GM21447 (cell line): ENCODE measurements around the gene SERPINF2.
"Not testable (repeated sequence)": the region's sequence is repeated elsewhere in the genome, so short reads cannot be mapped to it uniquely, and the experiment has no call there.

Source experiments
- ATAC-seq: cut with Tn5 transposase; IDR thresholded peaks from one replicate; pipeline ENCODE4 v1.9.1; 2021; ENCODE audit not compliant: unreplicated experiment

Gene SERPINF2

DNA sequence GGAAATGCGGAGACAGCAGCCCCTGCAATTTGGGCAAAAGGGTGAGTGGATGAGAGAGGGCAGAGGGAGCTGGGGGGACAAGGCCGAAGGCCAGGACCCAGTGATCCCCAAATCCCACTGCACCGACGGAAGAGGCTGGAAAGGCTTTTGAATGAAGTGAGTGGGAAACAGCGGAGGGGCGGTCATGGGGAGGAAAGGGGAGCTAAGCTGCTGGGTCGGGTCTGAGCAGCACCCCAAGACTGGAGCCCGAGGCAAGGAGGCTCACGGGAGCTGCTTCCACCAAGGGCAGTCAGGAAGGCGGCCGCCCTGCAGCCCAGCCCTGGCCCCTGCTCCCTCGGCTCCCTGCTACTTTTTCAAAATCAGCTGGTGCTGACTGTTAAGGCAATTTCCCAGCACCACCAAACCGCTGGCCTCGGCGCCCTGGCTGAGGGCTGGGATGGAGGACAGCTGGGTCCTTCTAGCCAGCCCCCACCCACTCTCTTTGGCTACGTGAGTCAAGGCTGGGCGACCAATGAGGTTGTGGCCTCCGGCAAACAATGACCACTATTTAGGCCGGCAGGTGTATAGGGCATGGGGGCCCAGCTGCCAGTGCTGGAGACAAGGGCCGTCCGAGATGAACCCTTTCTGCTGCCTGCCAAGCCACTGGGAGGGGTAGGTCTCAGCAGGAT lies 19.7 kb downstream of the SERPINF2 start:
- ATAC-seq = no peak

GRCh38 chr17:1762901-1763898 lies 20.5 kb downstream of the SERPINF2 start:
- ATAC-seq = no peak

DNA sequence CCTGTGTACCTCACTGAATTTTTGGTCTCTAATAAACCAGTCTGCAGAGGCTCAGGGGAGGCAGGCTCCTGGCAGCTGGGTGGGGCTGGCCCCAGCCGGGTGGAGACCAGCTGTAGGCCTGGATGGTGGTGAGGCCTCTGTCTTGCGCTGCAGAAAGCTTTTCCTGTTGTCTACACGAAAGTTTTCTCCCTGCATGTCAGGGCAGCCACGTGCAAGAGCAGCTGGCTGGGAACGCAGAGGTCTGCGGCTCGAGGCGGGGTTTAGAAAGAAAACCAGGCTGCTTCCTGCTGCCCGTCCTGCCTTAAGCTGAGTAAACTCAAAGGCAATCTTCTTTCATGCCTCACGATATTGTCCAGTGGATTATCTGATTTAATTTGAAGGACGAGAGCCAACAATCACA lies 21.6 kb downstream of the SERPINF2 start:
- no peak for ATAC-seq

DNA sequence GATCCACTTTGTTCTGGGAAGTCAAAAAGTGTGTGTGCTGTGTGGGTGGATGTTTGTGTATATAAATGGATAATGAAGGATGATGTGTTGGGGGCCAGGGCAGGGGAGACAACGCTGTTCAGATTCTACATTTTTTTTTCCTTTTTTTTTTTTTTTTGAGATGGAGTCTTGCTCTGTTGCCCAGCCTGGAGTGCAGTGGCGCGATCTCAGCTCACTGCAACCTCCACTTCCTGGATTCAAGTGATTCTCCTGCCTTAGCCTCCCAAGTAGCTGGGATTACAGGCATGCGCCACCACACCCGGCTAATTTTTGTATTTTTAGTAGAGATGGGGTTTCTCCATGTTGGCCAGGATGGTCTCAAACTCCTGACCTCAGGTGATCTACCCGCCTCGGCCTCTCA lies 22.0 kb downstream of the SERPINF2 start:
- not testable (repeated sequence) for ATAC-seq

DNA sequence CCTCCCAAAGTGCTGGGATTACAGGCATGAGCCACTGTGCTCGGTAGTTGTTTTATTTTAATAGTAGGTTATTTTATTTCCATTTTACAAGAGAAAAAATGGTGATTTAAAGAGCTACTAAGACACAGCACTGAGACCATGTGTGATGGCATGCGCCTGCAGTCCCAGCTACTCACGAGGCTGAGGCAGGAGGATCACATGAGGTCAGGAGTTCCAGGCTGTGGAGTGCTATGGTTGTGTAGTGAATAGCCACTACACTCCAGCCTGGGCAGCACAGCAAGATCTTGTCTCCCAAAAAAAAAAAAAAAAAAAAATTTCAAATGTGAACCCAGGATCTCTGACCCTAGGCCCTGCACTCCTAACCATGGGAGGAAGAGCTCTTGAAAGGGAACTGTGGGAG lies 22.9 kb downstream of the SERPINF2 start:
- no peak for ATAC-seq

- ATAC-seq = no peak
Measured at GRCh38 chr17:1766382-1767135, 23.9 kb downstream of the SERPINF2 start.

DNA sequence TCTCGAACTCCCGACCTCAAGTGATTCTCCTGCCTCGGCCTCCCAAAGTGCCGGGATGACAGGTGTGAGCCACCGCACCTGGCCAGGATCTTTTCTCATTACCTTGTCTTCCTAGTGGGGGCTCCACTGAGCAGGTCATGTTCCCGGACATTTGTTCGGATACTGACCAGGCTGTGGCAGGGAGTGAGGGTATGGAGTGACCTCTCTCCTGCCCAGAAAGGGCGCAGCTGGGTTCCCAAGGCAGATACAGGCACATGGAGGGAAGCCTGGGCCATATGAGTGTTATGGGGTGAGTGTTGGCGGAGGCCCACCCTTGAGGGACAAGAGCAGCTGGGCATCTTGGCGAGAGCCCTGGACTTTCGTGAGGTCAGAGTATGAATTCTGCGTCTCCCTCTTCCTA lies 24.7 kb downstream of the SERPINF2 start:
- no peak for ATAC-seq

- ATAC-seq = no peak
Measured at GRCh38 chr17:1769822-1770477, 27.3 kb downstream of the SERPINF2 start.

DNA sequence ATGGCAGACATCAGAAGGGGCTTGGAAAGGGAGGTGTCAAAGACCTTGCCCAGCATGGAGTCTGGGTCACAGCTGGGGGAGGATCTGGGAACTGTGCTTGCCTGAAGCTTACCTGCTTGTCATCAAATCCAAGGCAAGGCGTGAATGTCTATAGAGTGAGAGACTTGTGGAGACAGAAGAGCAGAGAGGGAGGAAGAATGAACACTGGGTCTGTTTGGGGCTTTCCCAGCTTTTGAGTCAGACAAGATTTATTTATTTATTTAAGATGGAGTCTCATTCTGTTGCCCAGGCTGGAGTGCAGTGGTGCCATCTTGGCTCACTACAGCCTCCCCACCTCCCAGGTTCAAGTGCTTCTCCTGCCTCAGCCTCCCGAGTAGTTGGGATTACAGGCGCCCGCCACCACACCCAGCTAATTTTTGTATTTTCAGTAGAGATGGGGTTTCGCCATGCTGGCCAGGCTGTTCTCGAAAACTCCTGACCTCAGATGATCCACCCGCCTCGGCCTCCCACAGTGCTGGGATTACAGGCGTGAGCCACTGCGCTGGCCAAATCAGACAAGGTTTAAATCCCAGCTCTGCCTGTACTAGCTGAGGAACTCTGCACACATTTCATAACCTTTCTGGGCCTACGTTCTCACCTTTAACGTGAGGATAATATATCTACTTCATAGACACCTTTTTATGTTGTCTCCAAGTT lies 30.5 kb downstream of the SERPINF2 start:
- not testable (repeated sequence) for ATAC-seq

GRCh38 chr17:1773696-1774181 lies 31.1 kb downstream of the SERPINF2 start:
- ATAC-seq = no peak

DNA sequence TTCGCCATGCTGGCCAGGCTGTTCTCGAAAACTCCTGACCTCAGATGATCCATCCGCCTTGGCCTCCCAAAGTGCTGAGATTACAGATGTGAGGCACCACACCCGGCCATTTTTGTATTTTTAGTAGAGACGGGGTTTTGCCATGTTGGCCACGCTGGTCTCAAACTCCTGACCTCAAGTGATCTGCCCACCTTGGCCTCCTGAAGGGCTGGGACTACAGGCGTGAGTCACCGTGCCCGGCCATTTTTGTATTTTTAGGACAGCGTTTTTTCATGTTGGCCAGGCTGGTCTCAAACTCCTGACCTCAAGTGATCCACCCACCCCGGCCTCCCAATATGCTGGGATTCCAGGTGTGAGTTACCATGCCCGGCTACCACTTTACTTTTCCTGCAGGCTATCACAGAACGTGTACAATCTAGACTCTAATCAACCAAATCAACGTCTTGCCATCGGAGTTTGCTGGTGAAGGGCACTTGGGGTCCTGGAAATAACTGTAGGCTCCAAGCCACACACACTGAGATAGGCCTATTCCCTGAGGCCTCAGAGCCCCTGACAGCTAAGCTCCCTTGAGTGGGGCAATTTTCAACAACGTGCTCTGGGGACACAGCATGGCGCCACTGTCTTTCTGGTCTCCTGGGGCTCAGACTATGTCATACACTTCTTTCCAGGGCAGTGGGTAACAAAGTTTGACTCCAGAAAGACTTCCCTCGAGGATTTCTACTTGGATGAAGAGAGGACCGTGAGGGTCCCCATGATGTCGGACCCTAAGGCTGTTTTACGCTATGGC lies 31.9 kb downstream of the SERPINF2 start:
- ATAC-seq = no peak

- no peak for ATAC-seq
Measured at GRCh38 chr17:1776328-1776727, 33.7 kb downstream of the SERPINF2 start.

DNA sequence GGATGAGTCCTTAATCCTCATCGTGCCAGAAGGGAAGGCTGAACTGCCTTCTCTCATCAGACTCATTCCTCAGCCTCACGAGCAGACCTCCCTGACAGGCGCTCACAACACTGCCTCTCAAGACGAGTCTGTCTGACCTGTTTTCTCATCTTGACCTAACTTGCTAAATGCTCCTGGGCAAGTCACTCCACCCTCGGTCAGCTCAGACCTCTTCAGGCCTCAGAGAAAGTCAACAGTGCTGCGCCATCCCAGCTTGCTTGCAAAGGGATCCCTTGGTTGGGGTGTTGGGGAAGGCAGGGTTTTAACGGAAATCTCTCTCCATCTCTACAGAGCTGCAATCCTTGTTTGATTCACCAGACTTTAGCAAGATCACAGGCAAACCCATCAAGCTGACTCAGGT lies 34.2 kb downstream of the SERPINF2 start:
- no peak for ATAC-seq

DNA sequence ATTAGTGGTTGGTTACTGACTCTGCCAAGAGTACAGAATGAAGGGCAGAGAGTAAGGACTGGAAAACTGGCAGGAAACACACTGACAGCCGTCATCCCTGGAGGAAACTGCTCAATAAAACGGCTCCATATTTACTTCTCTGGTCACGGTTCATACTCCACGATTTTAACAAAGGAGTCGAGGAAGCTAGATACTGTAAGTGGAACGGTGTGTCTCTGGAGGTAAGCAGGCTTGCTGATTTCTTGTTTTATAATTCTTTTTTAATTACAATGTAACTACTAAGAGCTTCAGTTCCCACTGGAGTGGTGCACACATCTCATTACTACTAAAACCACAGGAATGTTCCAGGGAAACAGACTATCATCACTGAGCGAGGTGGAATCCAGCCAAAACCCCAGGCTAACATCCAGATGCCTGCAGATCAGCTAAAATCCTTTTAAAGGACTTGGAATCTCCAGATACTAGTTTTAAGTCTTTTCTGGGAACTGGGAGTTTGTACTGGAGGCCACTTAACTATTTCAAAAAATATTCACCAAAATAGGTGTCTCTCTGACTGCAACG lies 37.0 kb downstream of the SERPINF2 start:
- ATAC-seq = no peak

DNA sequence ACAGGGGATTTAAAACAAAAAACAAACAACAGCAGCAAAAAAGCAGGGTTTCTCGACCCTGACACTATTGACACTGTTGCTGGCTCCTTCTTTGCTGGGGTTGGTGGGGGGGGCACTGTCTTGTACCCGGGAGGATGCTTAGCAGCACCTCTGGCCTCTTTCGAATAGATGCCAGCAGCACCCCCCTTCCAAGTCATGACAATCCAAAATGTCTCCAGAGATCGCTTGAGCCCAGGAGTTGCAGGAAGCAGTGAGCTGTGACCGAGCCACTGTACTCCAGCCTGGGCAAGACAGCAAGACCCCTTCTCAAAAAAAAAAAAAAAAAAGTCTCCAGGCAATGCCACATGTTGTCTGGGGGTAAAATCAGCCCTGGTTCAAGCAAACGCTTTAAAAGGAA lies 39.5 kb downstream of the SERPINF2 start:
- no peak for ATAC-seq

DNA sequence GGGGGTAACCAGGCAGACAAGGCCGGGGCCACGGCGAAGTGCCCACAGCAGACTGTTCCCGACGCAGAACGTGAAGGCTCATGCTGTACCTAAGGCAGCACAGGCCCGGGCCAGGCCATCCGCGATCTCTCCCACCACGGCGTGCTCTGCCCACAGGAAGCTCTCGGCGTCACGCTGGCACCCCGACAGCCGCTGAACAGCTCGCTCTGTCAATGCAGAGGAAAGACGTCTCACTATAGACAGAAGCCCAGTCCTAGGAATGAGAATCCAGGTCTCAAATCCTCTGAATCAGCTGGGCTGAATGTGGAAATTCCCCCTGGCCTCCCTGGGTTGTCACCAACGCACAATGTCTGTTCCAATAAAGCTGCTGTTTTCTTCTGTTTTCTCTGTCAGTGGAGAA lies 40.6 kb downstream of the SERPINF2 start:
- no peak for ATAC-seq

DNA sequence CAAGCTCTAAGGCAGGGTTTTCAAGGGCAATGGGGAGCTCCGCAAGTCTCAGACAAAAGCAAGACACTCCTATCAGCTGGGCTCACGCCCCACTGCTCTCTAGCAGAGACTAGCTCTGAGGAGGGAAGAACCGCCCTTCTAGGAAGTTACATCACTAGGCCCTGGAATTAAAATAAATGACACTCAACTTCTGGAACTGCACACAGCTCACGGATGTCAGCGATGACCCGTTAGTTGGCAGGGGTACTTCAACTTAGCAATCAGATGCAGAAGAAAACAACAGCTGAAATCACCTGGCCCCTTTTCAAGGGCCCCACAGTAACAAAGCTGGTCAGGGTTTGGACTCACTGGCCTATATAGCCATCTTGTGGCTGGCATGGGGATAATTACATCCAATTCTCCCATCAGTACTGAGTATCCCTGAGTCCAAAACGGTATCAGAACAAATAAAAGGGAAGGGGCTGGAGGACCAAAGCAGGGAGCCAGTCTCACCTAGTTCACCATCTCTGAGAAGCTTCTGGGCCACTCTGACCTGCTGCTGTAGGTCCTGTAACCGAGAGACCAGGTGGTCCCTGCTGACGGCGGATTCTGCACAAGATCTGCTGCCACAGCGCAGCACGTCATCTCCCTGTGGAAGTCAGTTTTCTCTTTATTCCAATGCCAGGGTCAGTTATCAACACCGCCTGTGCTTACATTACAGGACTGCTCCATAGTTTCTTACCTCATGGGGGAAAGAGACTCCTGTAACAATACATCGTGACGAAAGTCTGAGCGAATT lies 41.4 kb downstream of the SERPINF2 start:
- ATAC-seq = no peak

DNA sequence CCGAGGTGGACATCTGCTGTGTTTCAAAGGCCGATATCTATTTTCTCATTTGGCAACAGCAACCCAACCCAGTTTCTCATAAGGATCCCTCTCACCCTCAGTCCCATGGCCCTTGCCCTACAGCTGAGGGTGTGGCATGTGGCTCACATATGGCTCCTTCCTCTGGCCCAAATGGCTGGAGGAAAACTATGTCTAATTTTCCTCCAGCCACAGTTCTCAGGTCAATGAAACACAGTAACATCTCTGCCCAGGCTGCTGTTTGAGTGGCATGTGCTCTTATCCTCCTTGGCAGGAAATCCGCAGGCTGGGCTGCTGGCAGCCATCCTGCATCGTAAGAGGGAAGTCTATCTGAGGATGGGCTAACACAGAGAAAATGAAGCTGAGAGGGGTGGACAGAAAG lies 43.3 kb downstream of the SERPINF2 start:
- ATAC-seq = no peak
